ENCODE results near the gene C8B.

The C8B gene

DNA sequence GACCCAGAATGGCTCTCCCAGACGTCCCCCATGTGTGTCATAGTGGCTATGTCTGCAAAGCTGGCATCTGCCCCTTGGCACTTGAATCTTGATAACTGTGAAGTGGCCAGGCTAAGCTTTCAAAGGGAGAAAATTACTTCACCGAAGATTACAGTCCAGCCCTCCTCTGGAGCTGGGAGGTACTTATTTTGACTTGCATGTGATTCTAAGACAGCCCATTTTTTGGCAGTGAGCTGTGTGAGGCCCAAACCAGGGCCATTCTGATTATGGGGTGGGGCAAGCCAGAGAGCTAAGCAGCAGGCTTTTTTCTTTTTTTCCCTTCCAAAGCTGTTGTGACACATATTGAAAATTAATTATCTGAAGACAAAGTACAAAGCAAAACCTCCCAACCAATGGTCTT lies 42.1 kb upstream of the C8B start:
- TF ChIP-seq, protein P1, sequence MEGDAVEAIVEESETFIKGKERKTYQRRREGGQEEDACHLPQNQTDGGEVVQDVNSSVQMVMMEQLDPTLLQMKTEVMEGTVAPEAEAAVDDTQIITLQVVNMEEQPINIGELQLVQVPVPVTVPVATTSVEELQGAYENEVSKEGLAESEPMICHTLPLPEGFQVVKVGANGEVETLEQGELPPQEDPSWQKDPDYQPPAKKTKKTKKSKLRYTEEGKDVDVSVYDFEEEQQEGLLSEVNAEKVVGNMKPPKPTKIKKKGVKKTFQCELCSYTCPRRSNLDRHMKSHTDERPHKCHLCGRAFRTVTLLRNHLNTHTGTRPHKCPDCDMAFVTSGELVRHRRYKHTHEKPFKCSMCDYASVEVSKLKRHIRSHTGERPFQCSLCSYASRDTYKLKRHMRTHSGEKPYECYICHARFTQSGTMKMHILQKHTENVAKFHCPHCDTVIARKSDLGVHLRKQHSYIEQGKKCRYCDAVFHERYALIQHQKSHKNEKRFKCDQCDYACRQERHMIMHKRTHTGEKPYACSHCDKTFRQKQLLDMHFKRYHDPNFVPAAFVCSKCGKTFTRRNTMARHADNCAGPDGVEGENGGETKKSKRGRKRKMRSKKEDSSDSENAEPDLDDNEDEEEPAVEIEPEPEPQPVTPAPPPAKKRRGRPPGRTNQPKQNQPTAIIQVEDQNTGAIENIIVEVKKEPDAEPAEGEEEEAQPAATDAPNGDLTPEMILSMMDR (IDR thresholded peaks at IDR 0.05; ENCODE audit: low read depth, low read length, missing control alignments), result no peak
- in situ Hi-C loops (cut with HindIII; ENCODE audit: low pct_ligation_motif_present, low sequenced_read_pairs), result no loop called here
- Histone ChIP-seq H3K27me3 (replicated peaks) (no peaks in the 10 kb centered on the region), H3K27ac (no peak overlapping the region), H3K4me3 (ENCODE audit: low read depth, low read length) (no peak overlapping the region), H3K36me3 (replicated peaks) (no peaks in the 10 kb centered on the region)
- DNase-seq, result no peak

DNA sequence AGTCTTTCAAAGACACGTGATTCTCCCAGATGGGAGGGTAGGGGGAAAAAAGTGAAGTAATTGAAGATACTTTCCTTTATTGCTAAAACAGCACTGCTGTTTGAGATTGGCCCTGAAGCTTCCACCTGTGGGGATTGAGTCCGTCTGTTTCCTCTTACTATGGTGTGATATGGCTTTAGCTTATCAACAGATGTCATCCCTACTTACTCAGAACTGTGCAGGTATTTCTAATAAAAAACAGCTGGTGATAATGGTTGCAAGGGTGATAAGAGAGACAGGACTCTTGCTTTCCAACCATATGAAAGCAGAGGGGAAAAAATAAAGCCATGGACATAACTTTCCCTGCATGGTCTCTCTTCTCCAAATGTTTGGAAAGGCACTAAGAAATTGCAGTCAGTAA lies 41.7 kb upstream of the C8B start:
- H3K27me3 ChIP-seq (replicated peaks), result no peaks in the 10 kb centered on the region
- H3K27ac ChIP-seq, result no peak overlapping the region
- DNase-seq, result no peak
- in situ Hi-C loops (cut with HindIII; ENCODE audit: low pct_ligation_motif_present, low sequenced_read_pairs), result no loop called here
- no peaks in the 10 kb centered on the region for H3K36me3 ChIP-seq (replicated peaks)
- no peak overlapping the region for H3K4me3 ChIP-seq (ENCODE audit: low read depth, low read length)
- TF ChIP-seq, protein P1 (IDR thresholded peaks at IDR 0.05; ENCODE audit: low read depth, low read length, missing control alignments), result no peak

DNA sequence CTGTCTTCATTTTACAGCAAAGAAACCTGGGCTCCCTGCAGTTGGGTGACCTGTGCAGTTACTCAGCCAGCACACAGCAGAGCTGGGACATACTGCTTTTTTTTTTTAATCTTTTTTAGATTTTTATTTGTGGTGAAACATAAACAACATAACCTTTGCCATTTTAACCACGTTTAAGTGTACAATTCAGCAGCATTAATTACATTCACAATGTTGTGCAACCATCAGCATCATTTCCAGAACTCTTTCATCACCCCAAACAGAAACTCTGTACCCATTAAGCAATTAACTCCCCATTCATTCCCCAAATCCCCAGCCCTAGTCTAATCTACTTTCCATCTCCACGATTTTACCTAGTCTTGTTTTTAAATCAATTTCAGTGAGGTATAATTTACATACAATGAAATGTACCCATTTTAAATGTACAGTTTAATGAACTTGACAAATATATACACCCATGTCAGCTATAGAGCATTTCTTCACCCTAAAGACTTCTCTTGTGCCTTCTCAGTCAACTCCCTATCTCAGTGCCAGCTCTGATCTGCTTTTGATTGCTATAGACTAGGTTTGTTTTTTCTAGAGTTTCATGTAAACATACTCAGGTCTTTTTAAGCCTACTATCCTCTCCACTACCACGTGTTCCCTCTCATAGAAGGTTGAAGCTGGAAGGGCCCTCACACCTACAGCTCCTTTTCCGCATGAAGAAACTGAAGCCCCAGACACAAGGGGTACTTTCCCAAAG lies 37.8 kb upstream of the C8B start:
- DNase-seq, result no peak
- TF ChIP-seq, protein P1 (IDR thresholded peaks at IDR 0.05; ENCODE audit: low read depth, low read length, missing control alignments), result no peak
- in situ Hi-C loops (cut with HindIII; ENCODE audit: low pct_ligation_motif_present, low sequenced_read_pairs), result no loop called here

DNA sequence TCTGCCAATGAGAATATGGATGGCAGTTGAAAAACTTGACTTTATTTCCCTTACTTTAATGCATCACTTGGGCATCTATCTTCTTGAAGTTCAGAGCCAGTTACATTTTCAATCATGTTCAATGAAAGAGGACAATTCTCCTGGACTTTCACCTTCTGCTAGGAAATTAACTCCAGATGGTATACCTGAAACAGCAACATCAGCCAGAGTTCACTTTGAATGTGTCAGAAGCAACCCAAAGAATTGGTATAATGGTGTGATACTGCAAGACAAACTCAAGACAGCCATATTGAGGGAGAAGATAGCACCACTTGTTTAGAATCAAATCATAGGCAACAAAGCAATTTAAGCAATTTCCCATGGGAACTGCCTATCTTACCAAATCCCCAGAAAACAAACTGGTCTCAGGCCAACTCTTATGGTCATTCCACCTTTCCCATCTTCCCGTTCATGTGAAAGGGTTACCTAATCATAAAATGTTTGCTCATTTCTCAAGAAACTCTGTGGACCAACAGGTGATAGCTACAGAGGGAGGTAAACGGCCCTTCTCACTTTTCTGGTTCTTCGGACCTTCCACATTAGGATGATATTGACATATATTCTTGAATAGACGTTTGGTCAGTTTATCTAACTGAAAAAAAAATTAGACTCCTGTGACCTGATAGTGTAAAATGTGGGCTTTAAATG lies 29.7 kb upstream of the C8B start:
- in situ Hi-C loops (cut with HindIII; ENCODE audit: low pct_ligation_motif_present, low sequenced_read_pairs), result no loop called here
- H3K27ac ChIP-seq, result no peak overlapping the region
- no peak overlapping the region for H3K4me3 ChIP-seq (ENCODE audit: low read depth, low read length)
- H3K27me3 ChIP-seq (replicated peaks), result no peaks in the 10 kb centered on the region
- no peaks in the 10 kb centered on the region for H3K36me3 ChIP-seq (replicated peaks)
- TF ChIP-seq, protein P1 (IDR thresholded peaks at IDR 0.05; ENCODE audit: low read depth, low read length, missing control alignments), result no peak
- DNase-seq, result no peak

More for the DNA sequence above, 37.8 kb upstream of the C8B start:
- H3K27ac ChIP-seq, result no peak overlapping the region
- no peaks in the 10 kb centered on the region for H3K27me3 ChIP-seq (replicated peaks)
- H3K4me3 ChIP-seq (ENCODE audit: low read depth, low read length), result no peak overlapping the region
- H3K36me3 ChIP-seq (replicated peaks), result no peaks in the 10 kb centered on the region

DNA sequence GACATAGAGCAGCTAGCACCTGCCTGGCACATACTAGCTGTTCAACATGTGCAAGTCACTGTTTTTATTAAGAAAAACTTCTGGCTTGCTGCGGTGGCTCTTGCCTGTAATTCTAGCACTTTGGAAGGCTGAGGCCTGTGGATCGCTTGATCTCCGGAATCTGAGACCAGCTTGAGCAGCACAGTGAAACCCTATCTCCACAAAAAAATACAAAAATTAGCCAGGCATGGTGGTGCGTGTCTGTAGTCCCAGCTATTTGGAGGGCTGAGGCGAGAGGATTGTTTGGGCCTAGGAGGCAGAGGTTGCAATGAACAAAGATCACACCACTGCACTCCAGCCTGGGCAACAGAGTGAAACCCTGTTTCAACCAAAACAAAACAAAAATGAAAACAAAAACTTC lies 27.7 kb upstream of the C8B start:
- TF ChIP-seq, protein P1 (IDR thresholded peaks at IDR 0.05; ENCODE audit: low read depth, low read length, missing control alignments), result no peak
- in situ Hi-C loops (cut with HindIII; ENCODE audit: low pct_ligation_motif_present, low sequenced_read_pairs), result no loop called here
- H3K27me3 ChIP-seq (replicated peaks), result no peaks in the 10 kb centered on the region
- no peak overlapping the region for H3K4me3 ChIP-seq (ENCODE audit: low read depth, low read length)
- no peak overlapping the region for H3K27ac ChIP-seq
- H3K36me3 ChIP-seq (replicated peaks), result no peaks in the 10 kb centered on the region
- no peak for DNase-seq

All from brain microvascular endothelial cell (primary cell).